Measurements from ENCODE around the gene GLG1.
"Not testable (repeated sequence)": the region's sequence is repeated elsewhere in the genome, so short reads cannot be mapped to it uniquely, and the experiment has no call there.

GLG1 gene

DNA sequence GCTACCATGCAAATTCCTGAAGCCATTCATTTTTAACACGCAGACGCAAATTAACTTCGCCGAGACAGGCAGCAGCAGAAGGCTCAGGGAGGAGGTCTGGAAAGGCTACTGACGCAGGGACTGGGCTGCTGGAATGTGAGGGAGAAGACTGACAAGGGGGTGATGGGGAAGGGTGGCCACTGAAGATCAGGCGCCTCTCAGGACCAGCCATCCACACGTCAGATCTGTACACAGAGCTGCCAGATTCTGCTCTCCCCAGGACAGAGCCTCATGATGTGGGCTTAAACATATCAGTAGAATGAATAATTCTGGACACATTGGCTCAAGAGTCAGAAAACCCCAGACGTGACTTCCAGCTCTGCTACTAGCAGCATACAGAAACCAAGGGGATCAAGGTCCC is 160.0 kb downstream of the GLG1 start:
- no peak overlapping the region for H3K4me3 ChIP-seq (ENCODE audit: low read length)
- DNase-seq (ENCODE audit: low read depth), result no peak
- TF ChIP-seq CTCF (conservative IDR thresholded peaks at IDR 0.05; ENCODE audit: low read length), result no peak

- H3K4me3 ChIP-seq (ENCODE audit: low read length); DNase-seq (ENCODE audit: low read depth): not testable (repeated sequence)
These were observed 163.1 kb downstream of the GLG1 start for GRCh38 chr16:74443624-74444346.

DNA sequence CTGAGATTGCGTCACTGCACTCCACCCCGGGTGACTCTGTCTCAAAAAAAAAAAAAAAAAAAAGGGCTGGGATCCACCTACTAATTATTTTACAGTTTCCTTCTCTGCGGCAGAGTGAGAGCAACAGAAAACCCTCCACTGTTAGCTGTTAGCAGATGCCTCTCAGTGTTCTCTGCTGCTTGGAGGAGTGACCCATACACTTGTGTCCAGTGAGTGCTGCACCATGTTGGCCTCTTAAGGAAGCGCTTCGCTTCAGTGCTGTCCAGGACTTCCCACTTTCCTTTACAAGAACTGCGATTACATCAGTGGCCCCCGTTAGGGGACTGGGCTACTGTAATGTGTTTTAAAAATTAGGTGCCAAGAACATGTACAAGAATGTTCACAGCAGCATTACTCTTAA is 167.2 kb downstream of the GLG1 start:
- no peak for TF ChIP-seq CTCF (conservative IDR thresholded peaks at IDR 0.05; ENCODE audit: low read length)
- no peak for DNase-seq (ENCODE audit: low read depth)
- H3K4me3 ChIP-seq (ENCODE audit: low read length), result no peak overlapping the region

DNA sequence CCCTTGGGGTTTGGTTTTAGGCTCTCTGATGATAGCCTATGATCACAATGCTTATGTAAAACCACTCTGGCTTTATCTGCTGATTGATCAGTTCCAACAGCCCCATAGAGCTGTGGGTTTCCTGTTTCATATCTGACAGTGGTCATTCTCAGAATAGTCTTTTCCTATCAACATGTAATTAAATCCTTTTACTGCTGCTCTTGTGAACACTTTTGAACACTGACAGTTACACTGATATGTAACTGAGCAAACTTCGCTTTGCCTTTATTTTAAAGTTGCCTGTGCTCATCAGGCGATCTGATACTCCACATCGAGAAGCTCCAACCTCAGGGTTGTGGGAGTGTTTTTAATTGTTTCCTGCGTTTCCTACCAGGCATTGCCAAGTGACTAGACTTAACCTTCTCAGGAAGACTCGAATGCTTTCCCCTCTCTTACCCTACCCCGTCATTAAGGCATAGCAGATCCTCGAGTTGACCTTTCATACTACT is 168.4 kb downstream of the GLG1 start:
- H3K4me3 ChIP-seq (ENCODE audit: low read length), result no peak overlapping the region
- no peak for TF ChIP-seq CTCF (conservative IDR thresholded peaks at IDR 0.05; ENCODE audit: low read length)
- DNase-seq (ENCODE audit: low read depth), result no peak

DNA sequence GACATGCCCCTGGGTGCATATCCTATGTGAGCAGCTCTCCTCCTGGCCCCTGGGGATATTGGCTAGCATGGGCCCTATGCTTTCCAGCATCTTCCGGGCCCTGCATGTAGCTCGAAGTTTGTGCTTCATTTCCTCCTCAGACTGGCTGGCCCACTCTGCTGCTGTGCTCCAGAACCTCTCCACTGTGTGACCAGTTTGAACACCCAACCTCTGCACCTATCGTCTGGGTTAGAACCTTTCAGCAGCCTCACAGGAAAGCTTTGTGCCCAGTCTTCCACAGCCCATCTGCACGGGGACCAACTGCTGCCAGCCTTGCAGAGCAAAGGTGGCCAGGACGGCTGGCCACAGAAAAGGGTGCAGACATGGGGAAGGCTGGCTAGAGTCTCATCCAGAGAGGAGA is 175.4 kb downstream of the GLG1 start:
- no peak for DNase-seq (ENCODE audit: low read depth)
- TF ChIP-seq CTCF (conservative IDR thresholded peaks at IDR 0.05; ENCODE audit: low read length), result no peak
- H3K4me3 ChIP-seq (ENCODE audit: low read length), result no peak overlapping the region

GRCh38 chr16:74430036-74430712 is 176.7 kb downstream of the GLG1 start:
- peak; percentile 27 for DNase-seq (ENCODE audit: low read depth)

DNA sequence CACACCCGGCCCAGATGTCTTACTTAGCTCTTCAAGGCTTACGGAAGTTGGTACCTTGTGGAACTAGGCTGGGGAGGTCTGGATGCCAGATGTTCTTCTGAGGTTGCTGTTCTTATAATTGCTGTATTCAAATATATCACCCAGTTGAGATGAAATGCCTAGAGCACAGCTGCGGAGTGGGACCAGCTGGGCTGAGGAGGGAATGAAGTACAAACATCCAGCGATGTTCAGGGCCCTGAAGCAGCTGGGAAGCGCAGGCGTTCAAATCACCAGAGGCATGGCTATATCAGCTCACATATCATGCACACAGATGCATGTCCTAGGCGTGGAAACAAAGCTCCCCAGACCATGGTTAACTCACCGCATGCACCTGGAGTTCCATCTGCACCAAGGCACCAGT is 178.4 kb downstream of the GLG1 start:
- DNase-seq (ENCODE audit: low read depth); H3K4me3 ChIP-seq (ENCODE audit: low read length): not testable (repeated sequence)

More at GRCh38 chr16:74430036-74430712, 176.7 kb downstream of the GLG1 start:
- H3K4me3 ChIP-seq (ENCODE audit: low read length), result not testable (repeated sequence)
- TF ChIP-seq CTCF (conservative IDR thresholded peaks at IDR 0.05; ENCODE audit: low read length), result peak; percentile 61

- DNase-seq (ENCODE audit: low read depth); H3K4me3 ChIP-seq (ENCODE audit: low read length): not testable (repeated sequence)
These were observed 181.2 kb downstream of the GLG1 start for GRCh38 chr16:74425751-74426150.

GRCh38 chr16:74423721-74424120 is 183.2 kb downstream of the GLG1 start:
- not testable (repeated sequence) for H3K4me3 ChIP-seq (ENCODE audit: low read length)

DNA sequence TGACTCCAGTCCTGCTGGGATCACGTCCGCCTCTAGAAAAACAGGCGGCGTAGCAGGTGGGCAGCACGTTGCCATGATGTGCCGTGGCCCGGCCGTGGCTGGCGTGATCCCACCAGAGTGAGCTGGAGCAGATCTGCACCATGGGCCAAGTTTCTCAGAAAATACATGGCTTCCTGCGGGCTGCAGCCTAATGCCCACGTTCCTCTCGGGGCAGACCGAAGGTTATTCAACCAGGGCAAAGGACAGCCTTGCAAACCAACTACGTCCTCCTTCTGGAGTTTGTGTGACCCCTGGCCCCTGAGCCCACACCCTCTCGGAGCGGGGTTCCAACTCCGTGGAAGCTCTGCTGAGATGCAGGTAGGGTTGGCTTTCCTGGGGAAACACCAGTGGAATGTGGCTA is 184.8 kb downstream of the GLG1 start:
- not testable (repeated sequence) for DNase-seq (ENCODE audit: low read depth); H3K4me3 ChIP-seq (ENCODE audit: low read length)

More at GRCh38 chr16:74423721-74424120, 183.2 kb downstream of the GLG1 start:
- DNase-seq (ENCODE audit: low read depth), result not testable (repeated sequence)

DNA sequence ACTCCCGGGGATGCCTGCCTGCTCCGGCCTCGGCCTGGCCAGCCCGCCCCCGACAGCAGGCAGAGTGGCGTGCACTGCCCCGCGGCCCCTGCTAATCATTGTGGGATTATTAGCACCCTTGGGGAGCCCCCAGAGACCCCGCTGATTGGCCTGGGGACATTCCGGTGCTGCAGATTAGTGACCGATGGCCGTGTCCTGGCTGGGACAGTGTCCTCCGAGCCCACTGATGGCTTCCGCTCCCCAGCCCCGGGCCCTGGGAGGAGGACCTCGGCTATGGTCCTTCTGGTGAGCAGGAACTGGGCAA is 185.5 kb downstream of the GLG1 start:
- H3K4me3 ChIP-seq (ENCODE audit: low read length); DNase-seq (ENCODE audit: low read depth): not testable (repeated sequence)

GRCh38 chr16:74420612-74421481 is 186.1 kb downstream of the GLG1 start, which contains the start of gene CLEC18B:
Gene CLEC18B (minus strand): TSS chr16:74421478. CDS start chr16:74421270, 208 bp downstream.
- not testable (repeated sequence) for DNase-seq (ENCODE audit: low read depth); H3K4me3 ChIP-seq (ENCODE audit: low read length)

Data from AG10803 (cell line).